GM12875 (cell line): ENCODE measurements around the gene C14orf180.

Experiments
- H3K4me3 ChIP-seq: one replicate; pipeline ENCODE4 v1.5.1; 2011; ENCODE audit warnings: low read depth, low read length, control low read depth
- TF ChIP-seq, protein P1 (sequence below): IDR thresholded peaks from 2 replicates; pipeline ENCODE4 v1.5.1; 2011; ENCODE audit warnings: low read depth, mild to moderate bottlenecking, control low read depth, inconsistent platforms, low read length, moderate library complexity, borderline replicate concordance; ENCODE audit not compliant: insufficient read depth

Gene C14orf180

DNA sequence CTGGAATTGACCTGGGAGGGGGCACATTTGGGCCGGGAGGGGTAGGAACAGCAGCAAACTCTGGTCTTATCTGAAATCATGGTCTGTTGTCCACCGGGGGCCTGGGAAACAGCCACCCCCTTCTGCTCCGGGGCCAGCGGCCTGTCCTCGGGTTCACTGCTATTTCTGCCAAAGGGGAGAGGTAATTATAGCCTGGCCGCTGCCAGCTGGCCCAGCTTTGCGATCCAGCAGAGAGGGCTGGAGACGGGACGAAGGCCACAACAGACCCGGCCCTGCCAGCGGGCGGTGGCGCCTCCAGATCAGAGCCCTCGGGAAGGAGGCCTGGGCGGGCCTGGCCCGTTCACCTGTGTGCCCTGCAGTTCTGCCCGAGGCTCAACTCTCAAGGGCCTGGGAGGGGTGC lies at the start of gene C14orf180:
C14orf180 (plus strand) TSS at position 258 of the 400 bp plus-strand sequence. CDS start 6,667 bp downstream, outside the sequence.
- H3K4me3 ChIP-seq, result no peak within 1 kb of the TSS
- TF ChIP-seq, protein P1, sequence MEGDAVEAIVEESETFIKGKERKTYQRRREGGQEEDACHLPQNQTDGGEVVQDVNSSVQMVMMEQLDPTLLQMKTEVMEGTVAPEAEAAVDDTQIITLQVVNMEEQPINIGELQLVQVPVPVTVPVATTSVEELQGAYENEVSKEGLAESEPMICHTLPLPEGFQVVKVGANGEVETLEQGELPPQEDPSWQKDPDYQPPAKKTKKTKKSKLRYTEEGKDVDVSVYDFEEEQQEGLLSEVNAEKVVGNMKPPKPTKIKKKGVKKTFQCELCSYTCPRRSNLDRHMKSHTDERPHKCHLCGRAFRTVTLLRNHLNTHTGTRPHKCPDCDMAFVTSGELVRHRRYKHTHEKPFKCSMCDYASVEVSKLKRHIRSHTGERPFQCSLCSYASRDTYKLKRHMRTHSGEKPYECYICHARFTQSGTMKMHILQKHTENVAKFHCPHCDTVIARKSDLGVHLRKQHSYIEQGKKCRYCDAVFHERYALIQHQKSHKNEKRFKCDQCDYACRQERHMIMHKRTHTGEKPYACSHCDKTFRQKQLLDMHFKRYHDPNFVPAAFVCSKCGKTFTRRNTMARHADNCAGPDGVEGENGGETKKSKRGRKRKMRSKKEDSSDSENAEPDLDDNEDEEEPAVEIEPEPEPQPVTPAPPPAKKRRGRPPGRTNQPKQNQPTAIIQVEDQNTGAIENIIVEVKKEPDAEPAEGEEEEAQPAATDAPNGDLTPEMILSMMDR, result no peak

DNA sequence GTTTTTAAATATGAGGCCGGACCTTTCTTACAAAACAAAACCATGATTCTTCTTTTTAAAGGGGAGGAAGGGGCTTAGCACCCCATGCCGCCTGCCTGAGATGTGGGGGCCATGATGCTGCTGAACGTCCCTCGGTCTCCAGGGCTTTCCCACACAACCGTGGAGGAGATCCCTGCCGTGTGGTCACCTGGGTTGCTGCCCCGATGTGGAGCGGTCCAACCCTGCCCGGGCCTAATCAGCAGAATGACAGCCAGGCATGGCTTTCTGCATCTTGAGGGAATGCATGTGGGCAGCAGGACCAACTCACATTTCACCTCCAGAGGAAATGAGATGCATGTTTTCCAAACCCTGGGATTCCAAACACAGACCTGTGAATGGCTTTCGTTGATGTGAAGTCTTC lies 48.9 kb upstream of the C14orf180 start:
- TF ChIP-seq, protein P1, result no peak
- H3K4me3 ChIP-seq, result no peak overlapping the region

DNA sequence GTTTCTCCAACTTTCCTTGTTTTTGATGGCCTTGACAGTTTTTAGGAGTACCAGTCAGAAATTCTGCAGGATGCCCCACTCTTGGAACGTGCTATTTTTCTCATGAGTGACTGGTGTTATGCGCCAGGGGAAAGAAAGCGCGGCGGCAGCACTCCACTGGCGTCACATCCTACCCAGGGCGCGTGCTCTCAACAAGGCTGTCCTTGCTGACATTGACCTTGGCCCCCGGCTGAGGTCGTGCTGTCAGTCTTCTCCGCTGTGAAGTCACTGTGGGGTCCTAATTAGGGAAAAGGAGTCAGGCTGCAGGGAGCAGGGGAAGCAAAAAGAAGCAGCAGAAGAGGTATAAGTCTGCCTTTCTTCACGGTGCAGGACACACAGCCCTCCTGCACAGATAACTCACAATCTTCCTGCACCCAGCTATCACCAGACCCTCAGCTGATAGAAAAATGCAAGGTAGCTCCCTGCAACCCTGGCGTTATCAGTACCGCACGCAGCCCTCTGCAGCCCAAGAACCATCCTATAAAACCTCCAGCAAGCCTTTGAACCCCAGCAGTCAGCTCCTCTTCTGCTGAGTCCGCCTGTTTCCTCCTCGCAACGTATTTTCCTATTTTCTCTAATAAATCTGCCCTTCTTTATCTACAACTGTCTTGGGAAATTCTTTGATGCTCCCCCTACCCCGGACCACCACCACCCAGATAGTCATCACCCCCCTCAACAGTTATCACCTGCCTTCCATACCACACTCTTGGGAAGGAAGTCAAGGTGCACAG lies 48.0 kb upstream of the C14orf180 start:
- no peak overlapping the region for H3K4me3 ChIP-seq
- TF ChIP-seq, protein P1, result no peak

DNA sequence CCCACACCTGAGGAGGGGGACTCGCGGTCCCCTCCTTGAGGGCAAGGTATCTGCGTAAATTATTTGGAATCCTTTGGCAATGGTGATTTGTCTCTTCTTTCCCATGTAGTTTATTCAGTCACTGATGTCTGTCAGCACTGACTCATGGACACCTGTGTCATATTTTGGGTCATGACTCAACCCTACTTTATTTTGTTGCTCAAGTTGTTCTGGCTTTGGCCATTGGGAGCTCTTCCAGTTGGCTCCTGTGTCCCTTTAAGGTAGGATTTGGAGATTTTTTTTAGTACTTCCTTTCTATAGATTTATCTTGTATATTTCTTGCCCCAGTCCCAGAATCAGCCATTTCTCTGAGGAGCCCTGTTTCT lies 47.4 kb upstream of the C14orf180 start:
- TF ChIP-seq, protein P1, result no peak
- H3K4me3 ChIP-seq, result no peak overlapping the region

DNA sequence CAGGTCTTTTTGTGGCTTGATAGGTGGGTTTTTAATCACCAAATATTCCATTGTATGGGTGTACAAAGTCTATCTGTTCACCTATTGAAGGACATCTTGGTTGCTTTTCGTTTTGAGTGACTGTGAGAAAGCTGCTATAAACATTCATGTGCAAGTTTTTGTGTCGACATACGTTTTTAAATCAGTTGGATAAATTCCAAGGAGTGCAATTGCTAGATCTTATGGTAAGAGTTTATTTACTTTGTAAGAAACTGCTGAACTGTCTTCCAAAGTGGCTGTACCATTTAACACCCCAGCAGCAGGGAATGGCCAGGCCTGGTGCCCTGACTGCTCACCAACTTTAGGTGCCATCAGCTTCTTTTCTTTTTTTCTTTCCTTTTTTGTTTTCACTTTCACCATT lies 45.5 kb upstream of the C14orf180 start:
- no peak overlapping the region for H3K4me3 ChIP-seq
- TF ChIP-seq, protein P1, result no peak

DNA sequence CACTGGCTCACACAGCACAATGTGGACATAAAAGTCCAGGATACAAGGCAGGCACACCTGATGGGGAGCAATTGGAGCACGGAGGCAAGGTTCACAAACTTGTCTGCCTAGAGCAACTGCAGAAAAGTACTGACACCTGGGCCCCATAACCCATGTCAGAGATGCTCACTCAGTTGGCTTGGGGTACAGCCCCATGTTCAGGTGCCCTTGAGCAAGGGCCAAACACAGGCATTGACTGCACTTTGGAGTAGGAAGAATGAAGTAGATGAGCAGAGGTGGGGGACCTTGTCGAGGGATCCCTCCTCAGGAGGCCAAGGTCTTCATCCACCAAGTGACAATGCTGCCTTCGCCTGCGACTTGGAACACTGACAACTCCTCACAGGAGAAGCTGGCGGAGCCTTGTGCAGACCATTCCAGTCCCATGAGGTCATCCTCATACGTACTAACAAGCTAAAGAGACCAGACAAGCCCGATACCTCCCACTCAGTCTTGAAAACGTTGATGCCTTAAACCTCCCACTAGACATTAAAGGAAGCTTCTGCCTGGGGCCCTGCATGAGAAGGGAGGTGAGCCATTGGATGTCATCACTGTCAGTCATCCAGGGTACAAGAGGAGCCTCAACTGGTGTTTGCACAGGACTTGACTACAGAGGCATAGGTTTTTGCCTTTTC lies 42.5 kb upstream of the C14orf180 start:
- TF ChIP-seq, protein P1, result no peak
- no peak overlapping the region for H3K4me3 ChIP-seq

DNA sequence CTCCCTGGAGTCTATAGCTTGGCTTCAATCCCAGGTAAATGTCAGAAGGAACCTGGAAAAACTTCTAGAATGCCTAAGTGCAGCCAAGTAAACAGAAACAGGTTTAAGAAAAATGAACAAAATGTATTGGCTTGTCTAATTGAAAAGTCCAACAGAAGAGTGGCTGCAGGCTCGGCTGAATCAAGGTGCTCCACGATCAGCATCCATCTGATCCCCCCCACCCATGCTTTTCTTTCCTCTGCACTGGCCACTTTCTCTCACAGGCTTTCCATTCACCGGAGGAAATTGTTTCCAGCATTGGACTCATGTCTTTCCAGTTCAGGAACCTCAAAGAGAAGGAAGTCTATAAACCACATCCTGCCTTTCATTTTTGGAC lies 42.0 kb upstream of the C14orf180 start:
- TF ChIP-seq, protein P1, result no peak

More for the DNA sequence above, 42.0 kb upstream of the C14orf180 start:
- H3K4me3 ChIP-seq, result no peak overlapping the region
